H9 (cell line): ENCODE measurements around the gene BANF1. TPM values are rescaled to one million over a fixed set of nuclear protein-coding genes. Genes with fewer than 3 reads are reported as not detected.

Source experiments
- DNase-seq: peaks from one replicate; pipeline ENCODE4 v3.0.0-alpha.2; 2017
- H2AFZ ChIP-seq: one replicate; pipeline ENCODE4 v1.6.1; 2013; ENCODE audit warnings: mild to moderate bottlenecking, low read length, control low read depth, moderate library complexity
- H2AK5ac ChIP-seq: 2 replicates; pipeline ENCODE4 v1.6.1; 2013; ENCODE audit warnings: low read length, control low read depth, mixed read lengths; ENCODE audit not compliant: insufficient read length
- H2BK120ac ChIP-seq: one replicate; pipeline ENCODE4 v1.6.1; 2013; ENCODE audit warnings: low read depth, mild to moderate bottlenecking, low read length, control low read depth, inconsistent platforms; ENCODE audit not compliant: poor library complexity, severe bottlenecking
- H2BK12ac ChIP-seq: 2 replicates; pipeline ENCODE4 v1.6.1; 2013; ENCODE audit warnings: low read length, control low read depth, mixed read lengths, low read depth; ENCODE audit not compliant: insufficient read length
- H2BK15ac ChIP-seq: 2 replicates; pipeline ENCODE4 v1.6.1; 2013; ENCODE audit warnings: low read depth, low read length, control low read depth
- H2BK20ac ChIP-seq: one replicate; pipeline ENCODE4 v1.6.1; 2013; ENCODE audit warnings: low read depth, mild to moderate bottlenecking, low read length, control low read depth, inconsistent platforms; ENCODE audit not compliant: poor library complexity, severe bottlenecking
- H2BK5ac ChIP-seq: 2 replicates; pipeline ENCODE4 v1.6.1; 2013; ENCODE audit warnings: low read length, control low read depth, mixed read lengths; ENCODE audit not compliant: insufficient read length
- H3K14ac ChIP-seq: 2 replicates; pipeline ENCODE4 v1.6.1; 2013; ENCODE audit warnings: low read length, control low read depth; ENCODE audit not compliant: insufficient read depth
- H3K18ac ChIP-seq: 2 replicates; pipeline ENCODE4 v1.6.1; 2013; ENCODE audit warnings: low read depth, mild to moderate bottlenecking, mixed read lengths, low read length, control low read depth; ENCODE audit not compliant: insufficient read length
- H3K23ac ChIP-seq: 2 replicates; pipeline ENCODE4 v1.6.1; 2013; ENCODE audit warnings: low read length, control low read depth, mixed read lengths, low read depth; ENCODE audit not compliant: insufficient read length
- H3K23me2 ChIP-seq: 2 replicates; pipeline ENCODE4 v1.6.1; 2013; ENCODE audit warnings: low read depth, mild to moderate bottlenecking, mixed read lengths, low read length, control low read depth; ENCODE audit not compliant: insufficient read length, poor library complexity, severe bottlenecking
- H3K27ac ChIP-seq: 2 replicates; pipeline ENCODE4 v1.5.1; 2013; ENCODE audit warnings: low read length, control low read depth, mixed read lengths, low read depth; ENCODE audit not compliant: insufficient read length
- H3K27me3 ChIP-seq: 2 replicates; pipeline ENCODE4 v1.6.1; 2013; ENCODE audit warnings: low read length, control low read depth, inconsistent platforms; ENCODE audit not compliant: insufficient read depth
- H3K4ac ChIP-seq: 2 replicates; pipeline ENCODE4 v1.6.1; 2013; ENCODE audit warnings: low read depth, mild to moderate bottlenecking, control low read depth, inconsistent platforms, low read length, moderate library complexity
- H3K4me1 ChIP-seq: 2 replicates; pipeline ENCODE4 v1.6.1; 2013; ENCODE audit warnings: low read length, control low read depth, inconsistent platforms; ENCODE audit not compliant: insufficient read depth
- H3K4me2 ChIP-seq: 2 replicates; pipeline ENCODE4 v1.6.1; 2013; ENCODE audit warnings: low read length, control low read depth, mixed read lengths; ENCODE audit not compliant: insufficient read length, insufficient read depth
- H3K56ac ChIP-seq: 2 replicates; pipeline ENCODE4 v1.6.1; 2013; ENCODE audit warnings: low read depth, mild to moderate bottlenecking, mixed read lengths, low read length, control low read depth; ENCODE audit not compliant: insufficient read length
- H3K79me1 ChIP-seq: 2 replicates; pipeline ENCODE4 v1.6.1; 2013; ENCODE audit warnings: low read depth, mild to moderate bottlenecking, moderate library complexity, low read length, control low read depth, inconsistent platforms; ENCODE audit not compliant: insufficient read depth, poor library complexity, severe bottlenecking
- H3K79me2 ChIP-seq: 2 replicates; pipeline ENCODE4 v1.6.1; 2013; ENCODE audit warnings: low read length, control low read depth, inconsistent platforms; ENCODE audit not compliant: insufficient read depth
- H3K9ac ChIP-seq: 2 replicates; pipeline ENCODE4 v1.6.1; 2013; ENCODE audit warnings: low read length, control low read depth, mixed read lengths; ENCODE audit not compliant: insufficient read length; ENCODE audit errors: extremely low read depth
- H3K9me3 ChIP-seq: one replicate; pipeline ENCODE4 v1.6.1; 2013; ENCODE audit warnings: low read depth, low read length, inconsistent platforms; ENCODE audit not compliant: control insufficient read depth
- H3T11ph ChIP-seq: one replicate; pipeline ENCODE4 v1.6.1; 2013; ENCODE audit warnings: mild to moderate bottlenecking, low read length, control low read depth, inconsistent platforms
- H4K20me1 ChIP-seq: one replicate; pipeline ENCODE4 v1.6.1; 2013; ENCODE audit not compliant: control insufficient read depth, insufficient read length, insufficient read depth
- H4K5ac ChIP-seq: 2 replicates; pipeline ENCODE4 v1.6.1; 2013; ENCODE audit warnings: low read depth, mild to moderate bottlenecking, mixed read lengths, low read length, control low read depth; ENCODE audit not compliant: insufficient read length
- H4K8ac ChIP-seq: replicated peaks from 2 replicates; pipeline ENCODE4 v1.6.1; 2013; ENCODE audit warnings: low read length, control low read depth, mixed read lengths, low read depth; ENCODE audit not compliant: insufficient read length
- H4K91ac ChIP-seq: 2 replicates; pipeline ENCODE4 v1.6.1; 2013; ENCODE audit warnings: low read depth, mild to moderate bottlenecking, moderate library complexity, mixed read lengths, low read length, control low read depth; ENCODE audit not compliant: insufficient read length
- H3K27ac Mint-ChIP-seq, 3 experiments: 2 replicates in 2 of 3; 3 replicates in 1 of 3; pipeline ENCODE4 v1.8.0; 2020 to 2021; ENCODE audit warnings: mixed read lengths in 3 of 3, mild to moderate bottlenecking in 1 of 3, moderate library complexity in 1 of 3
- H3K27me3 Mint-ChIP-seq: 2 replicates; pipeline ENCODE4 v1.8.0; 2021; ENCODE audit warnings: low read depth, mild to moderate bottlenecking, moderate library complexity, mixed read lengths
- H3K36me3 Mint-ChIP-seq, 3 experiments: 2 replicates in 2 of 3; 3 replicates in 1 of 3; pipeline ENCODE4 v1.8.0; 2020 to 2021; ENCODE audit warnings: low read depth in 3 of 3, mixed read lengths in 3 of 3; ENCODE audit not compliant: insufficient read depth in 1 of 3
- H3K4me1 Mint-ChIP-seq, 2 experiments: 2 replicates each; pipeline ENCODE4 v1.8.0; 2020; ENCODE audit warnings: mixed read lengths in 2 of 2
- H3K4me3 Mint-ChIP-seq, 2 experiments: 2 replicates in 1 of 2; 3 replicates in 1 of 2; pipeline ENCODE4 v1.8.0; 2020 to 2021; ENCODE audit warnings: mild to moderate bottlenecking in 2 of 2, mixed read lengths in 2 of 2, moderate library complexity in 1 of 2
- H3K9me3 Mint-ChIP-seq, 2 experiments: 2 replicates in 1 of 2; 3 replicates in 1 of 2; pipeline ENCODE4 v1.8.0; 2020; ENCODE audit warnings: mild to moderate bottlenecking in 2 of 2, mixed read lengths in 2 of 2, moderate library complexity in 1 of 2
- WGBS: extraction: QIAGEN DNeasy Blood & Tissue Kit; methylation state at CpG from one replicate; pipeline ENCODE4 v1.1.7; 2013; ENCODE audit warnings: missing lambda C conversion rate, low lambda C conversion rate, mixed read lengths; ENCODE audit not compliant: insufficient read length; ENCODE audit errors: extremely low coverage; 5-methylcytosine and 5-hydroxymethylcytosine counted together
- total RNA-seq: library from RNA; stranded (reverse); gene quantifications from 2 replicates; pipeline ENCODE4 v1.2.1, GENCODE V29; 2021
- TF ChIP-seq, protein P1 (sequence below): fragments of 200-600 bp; sonication (generic); conservative IDR thresholded peaks from 3 replicates; pipeline ENCODE4 v1.8.0; 2021; ENCODE audit warnings: antibody characterized with exemption, mild to moderate bottlenecking

The BANF1 gene
- total RNA-seq, 1 experiment from 2014 or later: 346 TPM

DNA sequence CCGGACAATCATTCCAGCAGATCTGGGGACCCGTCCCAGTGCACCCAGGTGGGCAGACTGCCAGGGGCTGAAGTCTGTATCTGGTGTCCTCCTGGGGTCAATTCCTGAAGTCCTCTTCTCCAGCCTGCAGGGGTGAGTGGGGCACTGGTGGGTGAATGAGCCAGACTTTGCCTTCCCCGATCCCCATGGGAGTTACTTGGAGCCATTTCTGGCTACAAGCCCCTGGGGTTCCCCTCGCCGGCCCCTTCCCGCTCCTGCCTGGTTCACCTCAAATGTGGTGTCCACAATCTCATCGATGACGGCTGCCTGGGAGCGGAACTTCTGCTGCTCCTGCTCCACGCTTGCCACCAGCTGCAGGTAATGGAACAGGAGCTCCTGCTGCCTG is 14.5 kb downstream of the BANF1 start:
- Mint-ChIP-seq H3K27ac (no peak overlapping the region; a peak in 1 of 7 replicates), H3K9me3 (no peaks in the 10 kb centered on the region), H3K4me3 (no peak overlapping the region), H3K4me1 (peaks cover 0 to 2% of the 10 kb centered on the region in 2 experiments; a peak in 1 of 4 replicates), H3K27me3 (peaks cover 12% of the 10 kb centered on the region), H3K36me3 (no peaks in the 10 kb centered on the region; a peak in 1 of 7 replicates)
- Histone ChIP-seq H3K27ac (no peak overlapping the region), H2BK20ac (no peak overlapping the region), H3K4me2 (no peak overlapping the region), H3K56ac (no peak overlapping the region), H4K91ac (no peak overlapping the region), H3T11ph (no peak overlapping the region), H2BK5ac (no peak overlapping the region), H3K4ac (no peak overlapping the region), H3K14ac (no peak overlapping the region), H3K4me1 (no peaks in the 10 kb centered on the region), H3K27me3 (no peaks in the 10 kb centered on the region; the same call in 1 of the 2 replicates), H2AK5ac (no peak overlapping the region), H3K9me3 (no peaks in the 10 kb centered on the region), H3K79me2 (no peaks in the 10 kb centered on the region), H3K23ac (no peak overlapping the region), H2AFZ (no peak overlapping the region), H4K5ac (no peak overlapping the region), H2BK120ac (no peak overlapping the region), H2BK12ac (no peak overlapping the region), H4K20me1 (no peaks in the 10 kb centered on the region), H3K18ac (no peak overlapping the region), H3K23me2 (peaks cover 6% of the 10 kb centered on the region), H3K9ac (no peak overlapping the region), H4K8ac (no peak overlapping the region), H2BK15ac (no peak overlapping the region), H3K79me1 (no peaks in the 10 kb centered on the region)
- TF ChIP-seq, protein P1, sequence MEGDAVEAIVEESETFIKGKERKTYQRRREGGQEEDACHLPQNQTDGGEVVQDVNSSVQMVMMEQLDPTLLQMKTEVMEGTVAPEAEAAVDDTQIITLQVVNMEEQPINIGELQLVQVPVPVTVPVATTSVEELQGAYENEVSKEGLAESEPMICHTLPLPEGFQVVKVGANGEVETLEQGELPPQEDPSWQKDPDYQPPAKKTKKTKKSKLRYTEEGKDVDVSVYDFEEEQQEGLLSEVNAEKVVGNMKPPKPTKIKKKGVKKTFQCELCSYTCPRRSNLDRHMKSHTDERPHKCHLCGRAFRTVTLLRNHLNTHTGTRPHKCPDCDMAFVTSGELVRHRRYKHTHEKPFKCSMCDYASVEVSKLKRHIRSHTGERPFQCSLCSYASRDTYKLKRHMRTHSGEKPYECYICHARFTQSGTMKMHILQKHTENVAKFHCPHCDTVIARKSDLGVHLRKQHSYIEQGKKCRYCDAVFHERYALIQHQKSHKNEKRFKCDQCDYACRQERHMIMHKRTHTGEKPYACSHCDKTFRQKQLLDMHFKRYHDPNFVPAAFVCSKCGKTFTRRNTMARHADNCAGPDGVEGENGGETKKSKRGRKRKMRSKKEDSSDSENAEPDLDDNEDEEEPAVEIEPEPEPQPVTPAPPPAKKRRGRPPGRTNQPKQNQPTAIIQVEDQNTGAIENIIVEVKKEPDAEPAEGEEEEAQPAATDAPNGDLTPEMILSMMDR: no peak
- no peak for DNase-seq
- no CpG with 5 or more reads among the region's 10 CpGs for WGBS
